H1 (cell line): ENCODE measurements around the gene MGAT4B.

Experiments
- E2F6 ChIP-seq: IDR thresholded peaks from 2 replicates; pipeline ENCODE4 v1.6.1; 2012; ENCODE audit warnings: inconsistent platforms
- EZH2 ChIP-seq: fragments of 200-600 bp; sonication (generic); IDR thresholded peaks from 2 replicates; pipeline ENCODE4 v1.7.1; 2012; ENCODE audit warnings: low read depth, mild to moderate bottlenecking, moderate library complexity, low read length, inconsistent platforms; ENCODE audit not compliant: severe bottlenecking
- HDAC2 ChIP-seq, 2 experiments: fragments of 300-600 bp in 1 of 2; sonication (generic) in 1 of 2; IDR thresholded peaks; 2 replicates each; pipeline ENCODE4 v1.6.1; 2011 to 2012; ENCODE audit warnings: low read depth in 2 of 2, low read length in 2 of 2, mild to moderate bottlenecking in 2 of 2, moderate library complexity in 2 of 2, borderline replicate concordance in 1 of 2, inconsistent platforms in 1 of 2
- JUND ChIP-seq: IDR thresholded peaks from 2 replicates; pipeline ENCODE4 v1.6.1; 2011; ENCODE audit warnings: mild to moderate bottlenecking, improper control_type of control experiment, low read length
- MAFK ChIP-seq: IDR thresholded peaks from 2 replicates; pipeline ENCODE4 v1.6.1; 2012; ENCODE audit warnings: low read depth, mild to moderate bottlenecking, improper control_type of control experiment, low read length
- POLR2A ChIP-seq, 2 experiments: IDR thresholded peaks; 1 replicate in 1 of 2; 2 replicates in 1 of 2; pipeline ENCODE4 v1.6.1; 2011; ENCODE audit warnings: low read depth in 2 of 2, low read length in 2 of 2, mild to moderate bottlenecking in 2 of 2; ENCODE audit errors: control extremely low read depth in 1 of 2
- SIN3A ChIP-seq, 2 experiments: IDR thresholded peaks in 1 of 2; conservative IDR thresholded peaks in 1 of 2; 2 replicates each; pipeline ENCODE4 v1.6.1; 2011 to 2012; ENCODE audit warnings: low read length in 2 of 2, improper control_type of control experiment in 1 of 2, low read depth in 1 of 2, mild to moderate bottlenecking in 1 of 2
- SRF ChIP-seq: IDR thresholded peaks from 2 replicates; pipeline ENCODE4 v1.6.1; 2011; ENCODE audit warnings: mild to moderate bottlenecking, low read depth, low read length, moderate library complexity
- SUZ12 ChIP-seq: fragments of 200-600 bp; sonication (generic); IDR thresholded peaks from 2 replicates; pipeline ENCODE4 v1.6.1; 2012; ENCODE audit warnings: mild to moderate bottlenecking, inconsistent platforms, low read length, moderate library complexity, mixed read lengths
- TAF1 ChIP-seq: IDR thresholded peaks from 2 replicates; pipeline ENCODE4 v1.6.1; 2011; ENCODE audit warnings: mild to moderate bottlenecking, low read depth, low read length
- TBP ChIP-seq: IDR thresholded peaks from 2 replicates; pipeline ENCODE4 v1.6.1; 2011; ENCODE audit warnings: low read depth, low read length, improper control_type of control experiment
- TF ChIP-seq, protein P1 (sequence below), 3 experiments: IDR thresholded peaks; 1 replicate in 2 of 3; 2 replicates in 1 of 3; pipeline versions ENCODE4 v1.5.1 to v1.6.1; 2011; ENCODE audit warnings: low read length in 3 of 3, mild to moderate bottlenecking in 3 of 3, inconsistent platforms in 2 of 3, low read depth in 1 of 3, moderate library complexity in 1 of 3; ENCODE audit not compliant: insufficient read depth in 1 of 3; ENCODE audit errors: control extremely low read depth in 1 of 3

DNA sequence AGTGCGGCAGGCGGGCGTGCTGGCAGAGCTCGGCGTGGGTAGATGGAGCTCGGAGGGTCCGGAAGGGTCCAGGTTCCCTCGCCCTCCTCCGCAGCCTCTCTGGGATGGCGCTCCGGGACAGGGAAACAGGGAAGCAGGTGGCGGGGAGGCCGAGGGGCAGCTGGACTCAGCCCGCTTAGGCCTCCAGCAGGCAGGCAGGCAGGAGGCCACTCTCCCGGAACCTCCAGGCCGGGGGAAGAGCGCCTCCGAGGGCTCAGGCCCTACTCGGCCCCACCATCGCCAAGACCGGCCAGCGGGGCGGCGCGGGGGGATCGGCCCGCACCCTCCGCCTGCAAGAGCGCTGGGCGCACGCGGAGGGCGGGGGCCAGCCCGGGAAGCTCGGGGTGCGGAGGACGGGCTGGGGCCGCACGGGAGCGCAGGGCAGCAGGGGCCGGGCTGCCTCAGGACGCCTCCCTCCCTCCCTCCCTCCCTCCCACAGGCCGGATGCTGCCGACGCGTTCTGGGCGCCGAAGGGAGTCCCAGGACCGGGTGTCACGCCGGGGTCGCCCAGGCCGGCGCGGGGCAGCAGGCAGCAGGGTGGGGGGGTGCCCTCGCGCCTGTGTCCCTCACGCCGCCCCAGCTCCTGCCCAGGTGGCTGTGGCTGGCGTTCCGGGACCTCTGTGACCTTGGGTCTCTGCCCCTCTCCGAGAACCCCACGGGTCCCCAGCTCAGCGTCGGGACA, 977 bp downstream of the MGAT4B start:
- TF ChIP-seq TAF1 (no peak), POLR2A (IDR thresholded peaks at IDR 0.05; ENCODE audit: control extremely low read depth in 1 of 2, low read depth in 2 of 2, low read length in 2 of 2) (no peak), SIN3A (conservative IDR thresholded peaks at IDR 0.05 in 1 of 2, IDR thresholded peaks at IDR 0.05 in 1 of 2; ENCODE audit: low read depth in 1 of 2, low read length in 2 of 2) (no peak), HDAC2 (IDR thresholded peaks at IDR 0.05; ENCODE audit: borderline replicate concordance in 1 of 2, low read depth in 2 of 2, low read length in 2 of 2) (no peak), SUZ12 (no peak), JUND (no peak), SRF (no peak), MAFK (no peak), TBP (no peak), EZH2 (no peak), E2F6 (0 out of 2 replicates have a peak, but pooled peaks have one; percentile 9)
- TF ChIP-seq, protein P1, sequence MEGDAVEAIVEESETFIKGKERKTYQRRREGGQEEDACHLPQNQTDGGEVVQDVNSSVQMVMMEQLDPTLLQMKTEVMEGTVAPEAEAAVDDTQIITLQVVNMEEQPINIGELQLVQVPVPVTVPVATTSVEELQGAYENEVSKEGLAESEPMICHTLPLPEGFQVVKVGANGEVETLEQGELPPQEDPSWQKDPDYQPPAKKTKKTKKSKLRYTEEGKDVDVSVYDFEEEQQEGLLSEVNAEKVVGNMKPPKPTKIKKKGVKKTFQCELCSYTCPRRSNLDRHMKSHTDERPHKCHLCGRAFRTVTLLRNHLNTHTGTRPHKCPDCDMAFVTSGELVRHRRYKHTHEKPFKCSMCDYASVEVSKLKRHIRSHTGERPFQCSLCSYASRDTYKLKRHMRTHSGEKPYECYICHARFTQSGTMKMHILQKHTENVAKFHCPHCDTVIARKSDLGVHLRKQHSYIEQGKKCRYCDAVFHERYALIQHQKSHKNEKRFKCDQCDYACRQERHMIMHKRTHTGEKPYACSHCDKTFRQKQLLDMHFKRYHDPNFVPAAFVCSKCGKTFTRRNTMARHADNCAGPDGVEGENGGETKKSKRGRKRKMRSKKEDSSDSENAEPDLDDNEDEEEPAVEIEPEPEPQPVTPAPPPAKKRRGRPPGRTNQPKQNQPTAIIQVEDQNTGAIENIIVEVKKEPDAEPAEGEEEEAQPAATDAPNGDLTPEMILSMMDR (IDR thresholded peaks at IDR 0.05; ENCODE audit: control extremely low read depth in 1 of 3, insufficient read depth in 1 of 3, low read depth in 1 of 3, low read length in 3 of 3) = no peak
